Lower leg skin (tissue), 3 donors: ENCODE data around the gene RASL12.

Source experiments
- POLR2A ChIP-seq, 2 donors: fragments of 450-650 bp; IDR thresholded peaks; one replicate each; pipeline ENCODE4 v1.6.1; 2016 to 2017; ENCODE audit warnings: antibody characterized with exemption in 2 of 2, mild to moderate bottlenecking in 1 of 2, moderate library complexity in 1 of 2
- TF ChIP-seq, protein P1 (sequence below), 3 donors: fragments of 450-650 bp; IDR thresholded peaks; one replicate each; pipeline ENCODE4 v1.5.1; 2016; ENCODE audit warnings: antibody characterized with exemption in 3 of 3, mild to moderate bottlenecking in 3 of 3, moderate library complexity in 2 of 3

DNA sequence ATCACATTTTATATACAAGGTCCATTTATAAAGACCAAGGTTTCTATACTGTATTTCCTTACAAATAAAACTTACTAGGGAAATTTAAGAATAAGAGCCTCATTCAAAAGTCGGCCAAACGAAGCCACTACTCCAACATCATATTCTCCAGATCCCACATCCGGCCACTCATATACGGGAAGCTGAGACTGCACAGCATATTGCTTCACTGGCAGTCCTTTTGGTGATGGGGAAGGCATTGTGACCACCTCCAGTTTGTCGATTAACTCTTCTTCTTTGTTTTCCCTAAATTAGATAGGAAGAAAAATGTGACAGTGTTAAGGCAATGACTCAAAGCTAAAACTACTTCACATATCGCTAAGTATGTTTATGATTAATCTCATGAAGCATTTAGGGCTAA is 41.0 kb downstream of the RASL12 start:
- TF ChIP-seq POLR2A (IDR thresholded peaks at IDR 0.05): no peak
- TF ChIP-seq, protein P1, sequence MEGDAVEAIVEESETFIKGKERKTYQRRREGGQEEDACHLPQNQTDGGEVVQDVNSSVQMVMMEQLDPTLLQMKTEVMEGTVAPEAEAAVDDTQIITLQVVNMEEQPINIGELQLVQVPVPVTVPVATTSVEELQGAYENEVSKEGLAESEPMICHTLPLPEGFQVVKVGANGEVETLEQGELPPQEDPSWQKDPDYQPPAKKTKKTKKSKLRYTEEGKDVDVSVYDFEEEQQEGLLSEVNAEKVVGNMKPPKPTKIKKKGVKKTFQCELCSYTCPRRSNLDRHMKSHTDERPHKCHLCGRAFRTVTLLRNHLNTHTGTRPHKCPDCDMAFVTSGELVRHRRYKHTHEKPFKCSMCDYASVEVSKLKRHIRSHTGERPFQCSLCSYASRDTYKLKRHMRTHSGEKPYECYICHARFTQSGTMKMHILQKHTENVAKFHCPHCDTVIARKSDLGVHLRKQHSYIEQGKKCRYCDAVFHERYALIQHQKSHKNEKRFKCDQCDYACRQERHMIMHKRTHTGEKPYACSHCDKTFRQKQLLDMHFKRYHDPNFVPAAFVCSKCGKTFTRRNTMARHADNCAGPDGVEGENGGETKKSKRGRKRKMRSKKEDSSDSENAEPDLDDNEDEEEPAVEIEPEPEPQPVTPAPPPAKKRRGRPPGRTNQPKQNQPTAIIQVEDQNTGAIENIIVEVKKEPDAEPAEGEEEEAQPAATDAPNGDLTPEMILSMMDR (IDR thresholded peaks at IDR 0.05): no peak
